ENCODE results near the gene RCN1. TPM values are rescaled to one million over a fixed set of nuclear protein-coding genes. Genes with fewer than 3 reads are reported as not detected.

The RCN1 gene
- total RNA-seq, 1 donor from 2014 or later = 297 TPM

- no peak for DNase-seq (ENCODE audit: low spot score)
These were observed 62.9 kb downstream of the RCN1 start for GRCh38 chr11:32153747-32154146.

- DNase-seq (ENCODE audit: low spot score) = no peak
These were observed 63.4 kb downstream of the RCN1 start for GRCh38 chr11:32154275-32154674.

All from umbilical cord (tissue), 2 donors.